Superior temporal gyrus (tissue), 1 donor: ENCODE data around the gene TRIM29.

ENCODE experiments used
- DNase-seq: peaks from one replicate; pipeline ENCODE4 v3.0.0-alpha.2; 2016; ENCODE audit errors: extremely low spot score

The TRIM29 gene

DNA sequence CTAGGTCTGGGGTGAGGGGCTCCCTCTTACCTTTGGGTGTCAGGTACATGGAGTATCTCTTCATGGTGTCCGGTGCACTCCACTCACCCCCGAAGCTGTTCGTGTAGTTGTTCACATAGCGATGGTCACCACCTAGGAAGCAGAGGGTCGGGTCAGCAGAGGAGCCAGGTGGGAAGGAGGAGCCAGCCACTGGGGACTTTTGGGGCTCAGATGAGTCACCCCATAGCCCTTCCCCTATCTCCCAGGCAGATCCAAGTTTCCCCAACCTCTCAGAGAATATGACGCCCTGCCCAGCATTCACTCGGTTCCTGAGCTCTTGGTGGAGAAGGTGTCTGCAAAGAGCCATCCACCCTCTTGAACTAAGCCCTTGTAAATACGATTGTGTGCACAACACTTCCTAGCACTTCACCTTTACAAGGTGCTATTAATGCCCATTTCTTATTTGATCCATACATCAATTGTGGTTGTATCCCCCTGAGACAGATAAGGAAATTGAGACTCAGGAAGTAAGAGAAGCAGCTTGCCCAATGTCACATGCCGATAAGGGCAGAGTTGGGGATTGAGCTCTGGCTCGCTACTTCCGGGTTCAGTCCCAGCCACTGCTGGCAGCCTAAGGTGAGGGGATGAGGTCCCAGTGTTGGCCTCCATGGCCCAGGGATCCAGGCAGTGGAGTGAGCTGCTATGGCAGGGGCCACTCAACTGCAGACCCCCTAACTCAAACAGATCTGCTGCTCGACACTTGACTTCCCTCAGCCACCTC is 14.8 kb downstream of the TRIM29 start:
- no peak for DNase-seq

DNA sequence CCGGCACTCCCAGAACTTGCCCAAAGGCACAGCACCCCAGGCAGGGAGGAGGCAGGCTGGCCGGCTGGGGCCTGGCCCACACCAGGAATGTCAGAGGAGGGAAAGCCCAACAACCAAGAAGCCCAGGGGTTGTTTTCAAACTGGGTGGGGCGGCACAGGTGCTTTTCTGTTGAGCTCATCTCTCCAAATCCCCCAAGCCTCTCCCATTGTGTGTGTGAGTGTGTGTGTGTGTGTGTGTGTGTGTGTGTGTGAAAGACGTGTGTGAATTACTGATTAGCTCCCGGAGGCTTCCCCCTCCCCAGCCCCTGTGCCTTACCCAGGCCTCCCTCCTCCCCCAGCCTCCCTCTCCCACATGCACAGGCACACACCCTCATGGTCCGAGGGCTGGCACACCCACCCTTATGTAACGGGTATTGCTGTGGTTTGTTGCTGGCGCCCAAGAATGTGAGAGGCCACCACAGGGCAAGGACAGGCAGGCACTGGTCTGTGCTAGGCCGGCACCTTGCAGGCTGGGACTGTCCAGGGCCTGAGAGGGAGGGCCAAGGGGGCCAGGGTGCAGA is 15.9 kb downstream of the TRIM29 start:
- no peak for DNase-seq

DNA sequence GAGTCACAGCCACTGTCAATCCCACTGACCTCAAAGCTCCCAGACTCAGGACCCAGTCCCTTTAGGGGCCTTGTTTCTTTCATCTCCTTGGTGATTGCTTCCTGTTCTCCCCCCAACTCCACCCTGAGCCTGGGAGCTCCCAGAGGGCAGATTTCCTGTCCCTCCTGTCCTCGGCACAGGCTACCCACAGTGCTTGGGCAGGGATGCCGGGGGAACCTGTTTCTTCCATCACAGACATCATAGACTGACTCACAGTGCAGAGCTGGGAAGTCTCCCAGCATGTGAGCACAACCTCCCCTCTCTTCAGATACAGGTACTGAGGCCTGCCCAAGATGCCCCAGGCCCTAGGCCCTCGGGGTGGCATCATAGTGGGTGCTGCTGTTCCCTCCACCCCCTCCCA is 16.6 kb downstream of the TRIM29 start:
- no peak for DNase-seq

DNA sequence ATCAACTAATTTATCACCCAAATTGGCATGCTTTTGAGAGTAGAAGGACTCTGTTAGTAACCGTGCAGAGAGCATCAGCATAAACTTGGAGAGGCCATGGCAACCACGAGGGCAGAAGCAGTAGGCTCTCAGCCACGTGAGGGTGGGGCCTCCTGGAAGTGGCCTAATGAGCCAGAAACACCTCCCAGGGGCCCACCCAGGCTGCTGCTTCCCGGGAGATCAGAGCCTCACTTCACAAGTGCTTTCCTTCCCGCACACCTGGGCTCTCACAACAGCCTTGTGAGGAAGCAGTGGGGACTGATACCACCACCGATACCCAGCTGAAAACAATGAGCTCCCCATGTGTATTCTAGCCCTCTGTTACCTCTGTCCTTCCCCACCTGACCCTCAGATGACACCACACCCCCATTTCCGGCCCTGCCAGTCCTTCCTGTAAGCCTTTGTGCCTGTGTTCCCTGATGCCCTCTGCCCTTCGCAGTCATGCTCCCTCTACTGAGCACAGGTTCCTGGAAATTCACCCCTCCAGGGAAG is 17.0 kb downstream of the TRIM29 start:
- DNase-seq: no peak

DNA sequence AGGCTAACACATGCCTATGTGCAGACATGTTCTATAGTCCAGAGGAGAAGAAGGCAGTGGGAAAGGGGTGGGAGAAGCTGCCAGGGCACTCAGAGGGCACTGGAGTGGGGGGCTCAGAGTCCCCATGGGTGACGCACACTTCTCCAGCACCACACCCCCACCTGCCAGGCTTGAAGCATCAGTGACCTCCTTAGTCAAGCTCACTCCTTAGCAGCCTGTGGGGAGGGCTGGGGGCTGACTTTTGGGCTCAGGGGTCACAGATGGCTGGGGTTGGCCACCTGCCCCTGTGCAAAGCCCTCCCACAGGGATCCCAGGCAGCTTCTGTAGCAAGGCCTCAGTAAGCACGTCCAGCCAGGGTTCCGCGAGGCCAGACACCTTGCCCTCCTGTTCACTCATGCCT is 18.8 kb downstream of the TRIM29 start:
- no peak for DNase-seq

DNA sequence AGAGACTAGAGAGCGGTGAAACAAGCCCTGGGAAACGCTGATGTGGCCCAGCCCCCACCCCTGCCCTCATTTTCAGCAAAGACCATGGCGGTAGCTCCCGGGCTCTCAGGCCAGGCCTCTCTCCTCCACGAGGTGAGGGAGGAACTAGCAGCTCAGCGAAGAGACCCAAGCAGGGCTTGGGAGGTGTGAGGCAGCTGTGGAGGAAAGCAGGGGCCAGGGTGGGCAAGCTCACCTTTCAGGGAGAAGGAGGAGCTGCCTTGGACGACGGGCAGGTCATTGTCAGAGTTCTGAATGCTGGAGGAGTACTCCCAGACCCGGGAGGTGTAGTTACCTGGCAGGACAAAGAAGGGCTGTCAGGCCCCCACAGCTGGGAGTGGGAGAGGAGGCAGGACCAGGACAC is 19.9 kb downstream of the TRIM29 start:
- no peak for DNase-seq

DNA sequence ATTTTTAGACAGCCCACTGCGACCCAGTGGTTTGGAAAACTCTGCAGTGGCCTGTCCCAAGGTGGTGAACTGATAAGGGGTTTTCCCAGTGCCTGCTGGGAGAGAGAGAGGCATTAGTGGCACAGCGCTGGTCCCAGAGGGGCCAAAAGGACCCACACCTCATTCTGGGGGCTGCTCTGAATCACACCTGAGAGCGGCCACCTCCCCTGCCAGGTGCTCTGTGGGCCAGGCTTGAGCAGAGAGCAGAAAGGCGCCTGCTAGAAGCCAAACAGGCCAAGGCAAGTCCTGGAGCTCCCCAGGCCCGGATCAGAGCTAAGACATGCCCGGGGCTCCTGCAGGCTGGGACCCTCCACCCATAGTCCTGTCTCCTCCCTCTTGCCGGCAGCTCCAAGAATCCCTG is 20.9 kb downstream of the TRIM29 start:
- DNase-seq: no peak

DNA sequence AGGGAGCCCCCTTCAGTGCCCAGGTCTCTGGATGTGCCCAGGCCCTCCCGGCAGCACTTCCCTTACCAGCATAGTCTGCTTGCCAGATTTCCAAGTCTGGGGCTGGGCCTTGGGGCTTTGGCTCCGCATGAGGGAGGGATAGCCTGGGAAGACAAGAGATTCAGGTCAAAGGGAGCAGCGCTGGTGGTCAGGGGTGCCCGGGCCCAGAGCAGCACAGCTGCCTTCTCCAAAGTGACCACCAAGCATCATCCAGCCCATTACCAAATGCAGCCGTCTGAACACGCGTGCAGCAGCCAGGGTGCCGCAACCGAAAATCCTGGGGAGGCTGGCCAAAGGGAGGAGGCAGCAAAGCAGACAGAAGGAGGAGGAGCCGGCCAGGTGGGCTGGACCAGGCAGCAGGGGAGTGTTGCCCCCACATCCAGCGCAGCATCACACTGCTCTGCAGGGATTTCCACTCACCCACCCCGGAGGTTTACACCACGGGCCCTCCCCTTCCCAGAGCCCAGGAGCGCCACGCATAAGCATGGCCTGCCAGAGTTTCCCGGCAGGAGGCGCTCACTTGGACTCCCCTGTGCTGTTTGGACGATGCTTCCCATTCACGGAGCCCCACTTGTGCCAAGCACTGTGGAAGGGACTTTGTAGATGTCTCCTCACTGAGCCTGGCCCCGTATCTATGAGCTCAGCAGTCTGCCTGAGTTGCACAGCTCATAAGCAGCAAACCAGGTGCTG is 22.5 kb downstream of the TRIM29 start:
- DNase-seq: no peak

DNA sequence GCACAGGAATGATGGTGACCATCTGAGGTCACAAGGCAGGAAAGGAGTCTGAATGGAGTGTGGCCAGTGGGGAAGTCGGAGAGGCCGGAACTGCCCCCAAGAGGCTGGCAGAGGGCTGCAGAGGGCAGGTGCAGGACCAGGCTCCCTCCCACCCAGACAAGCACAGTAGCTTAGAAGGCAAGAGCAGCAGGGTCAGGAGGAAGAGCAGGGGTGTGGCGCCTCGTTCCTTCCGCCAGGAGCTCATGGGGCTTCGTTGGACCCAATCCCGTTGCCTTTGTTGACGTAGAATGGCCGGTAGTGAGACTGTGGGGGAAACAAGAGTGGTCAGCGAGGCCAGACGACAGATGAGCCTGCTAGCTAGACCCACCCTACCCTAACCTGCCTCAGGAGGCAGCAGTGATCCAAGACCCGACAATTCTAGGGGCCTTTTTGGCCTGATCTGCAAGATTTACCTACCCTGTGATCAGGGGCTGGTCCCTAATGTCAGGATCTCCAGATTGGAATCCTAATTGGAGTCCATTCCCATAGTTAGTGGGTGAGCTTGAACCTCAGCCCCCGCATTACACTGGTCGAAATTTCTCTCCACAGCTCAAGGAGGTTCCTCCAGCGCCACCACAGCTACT is 25.6 kb downstream of the TRIM29 start:
- DNase-seq: no peak

DNA sequence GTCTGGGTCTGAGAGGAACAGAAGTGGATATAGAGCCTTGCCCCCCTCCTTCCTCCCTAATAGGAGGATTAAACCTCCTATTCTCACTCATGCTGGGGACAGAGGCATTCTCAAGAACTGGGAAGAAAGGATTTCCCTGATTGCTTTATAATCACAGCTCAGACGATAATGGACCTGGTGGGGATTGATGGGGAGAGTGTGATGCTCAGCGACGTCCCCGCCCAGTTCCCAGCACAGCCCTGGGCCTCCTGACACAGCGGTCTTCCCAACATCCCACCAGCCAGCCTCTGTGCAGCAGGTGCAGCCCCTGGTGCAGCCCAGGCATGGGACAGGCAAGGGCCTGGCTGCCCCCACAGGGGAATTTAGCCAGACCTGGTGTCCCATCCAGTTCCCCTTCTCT is 28.4 kb downstream of the TRIM29 start:
- DNase-seq: no peak

DNA sequence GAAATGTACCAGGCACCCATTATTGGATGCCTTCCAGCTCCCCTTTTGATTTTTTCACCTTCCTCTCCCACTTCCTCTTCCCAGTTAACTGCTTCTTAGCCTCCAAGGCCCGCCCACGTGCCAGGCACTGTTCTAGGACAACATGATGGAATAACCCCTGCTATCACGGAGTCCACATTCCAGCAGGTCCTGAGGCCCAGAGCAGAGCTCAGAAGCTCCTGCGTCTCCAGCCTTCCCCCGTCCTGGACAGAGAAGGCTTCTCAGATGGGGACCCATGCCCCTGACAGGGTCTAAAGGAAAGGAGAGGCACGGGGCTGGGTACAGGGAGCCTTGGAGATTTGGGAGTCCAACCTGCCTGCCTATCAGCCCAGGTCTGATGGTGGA is 29.1 kb downstream of the TRIM29 start:
- no peak for DNase-seq

DNA sequence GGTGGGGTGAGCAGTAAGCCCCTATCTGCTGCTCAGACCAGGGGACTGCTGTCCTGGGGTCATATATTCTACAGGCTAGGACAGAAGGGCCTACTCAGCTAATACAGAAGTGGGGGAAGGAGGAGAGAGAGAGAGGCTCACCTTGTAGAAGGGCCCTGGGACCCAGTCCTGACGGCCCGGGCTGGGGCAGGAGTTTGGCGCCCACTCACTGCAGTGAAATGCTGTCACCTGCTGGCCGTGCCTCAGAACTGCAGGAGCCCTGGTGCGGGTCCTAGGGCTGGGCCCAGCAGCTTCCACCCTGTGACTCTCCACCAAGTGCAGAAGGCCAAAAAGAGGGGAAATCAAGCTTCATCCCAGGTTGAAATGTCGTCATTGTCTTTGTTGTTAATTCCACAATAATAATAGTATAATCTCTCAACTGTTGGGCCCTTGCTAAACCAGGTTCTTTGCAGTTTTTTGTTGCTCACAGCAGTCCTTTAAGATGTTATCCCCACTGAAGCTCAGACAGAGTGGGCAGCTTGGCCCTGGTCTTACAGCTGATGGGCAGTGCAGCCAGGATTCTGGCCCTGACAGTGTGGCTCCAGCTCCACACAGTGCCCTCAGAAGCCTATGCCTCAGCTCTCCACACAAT is 29.6 kb downstream of the TRIM29 start:
- peak; percentile 92 for DNase-seq

DNA sequence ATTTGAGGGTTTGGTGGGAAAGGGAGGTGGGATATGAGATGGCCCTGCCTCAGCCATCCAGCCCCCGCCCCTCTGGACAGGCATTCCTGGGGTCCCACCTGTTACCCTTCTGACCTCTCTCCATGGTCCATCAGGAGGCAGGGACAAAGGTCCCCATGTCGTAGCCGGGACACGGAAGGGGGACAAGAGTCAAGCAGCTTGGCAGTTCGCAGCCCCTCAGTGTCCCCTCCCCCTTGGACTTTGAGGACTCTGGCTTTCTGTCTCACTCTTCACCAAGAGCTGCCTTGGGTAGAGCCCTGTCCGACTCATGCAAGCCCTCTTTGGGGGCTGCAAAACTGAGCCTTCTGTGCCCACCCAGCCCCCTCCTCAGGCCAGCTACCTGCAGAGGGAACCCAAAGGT is 30.2 kb downstream of the TRIM29 start:
- no peak for DNase-seq

DNA sequence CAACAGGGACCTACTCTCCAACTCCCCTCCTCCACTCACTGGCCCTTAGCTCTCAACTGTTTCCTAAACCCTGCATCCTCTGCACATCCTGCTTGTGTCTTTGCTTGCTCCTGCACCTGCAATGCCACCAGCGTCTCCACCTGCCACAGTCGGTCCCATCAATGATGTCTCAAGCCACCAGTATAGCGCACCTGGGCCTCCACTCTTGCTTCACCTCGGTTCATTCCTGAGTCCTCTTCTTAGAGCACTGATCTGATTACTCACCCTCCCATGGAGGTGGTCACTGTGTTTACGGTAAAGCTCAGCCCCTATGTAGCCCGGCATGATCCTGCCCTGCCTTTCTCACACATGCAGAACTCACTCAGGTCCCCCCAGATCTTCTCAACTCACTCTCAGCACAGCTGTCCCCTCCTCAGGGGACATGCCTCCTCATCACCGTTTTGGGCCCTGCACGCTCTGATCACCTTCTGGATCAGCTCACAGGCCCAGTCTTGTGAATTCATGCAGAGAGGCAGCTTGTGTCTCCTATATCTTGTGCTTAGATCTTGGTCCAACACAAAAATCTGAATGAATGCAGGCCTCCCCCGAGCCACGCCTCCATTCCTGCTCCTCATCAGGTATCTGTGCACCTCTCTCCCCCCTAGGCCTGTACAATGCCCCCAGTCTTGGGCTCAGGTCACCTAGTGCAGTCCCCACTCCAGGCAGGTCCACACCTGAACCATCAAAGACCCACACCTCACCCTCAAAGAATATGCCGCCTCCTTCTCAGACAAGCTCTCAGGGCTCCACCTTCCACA is 31.4 kb downstream of the TRIM29 start:
- DNase-seq: no peak

DNA sequence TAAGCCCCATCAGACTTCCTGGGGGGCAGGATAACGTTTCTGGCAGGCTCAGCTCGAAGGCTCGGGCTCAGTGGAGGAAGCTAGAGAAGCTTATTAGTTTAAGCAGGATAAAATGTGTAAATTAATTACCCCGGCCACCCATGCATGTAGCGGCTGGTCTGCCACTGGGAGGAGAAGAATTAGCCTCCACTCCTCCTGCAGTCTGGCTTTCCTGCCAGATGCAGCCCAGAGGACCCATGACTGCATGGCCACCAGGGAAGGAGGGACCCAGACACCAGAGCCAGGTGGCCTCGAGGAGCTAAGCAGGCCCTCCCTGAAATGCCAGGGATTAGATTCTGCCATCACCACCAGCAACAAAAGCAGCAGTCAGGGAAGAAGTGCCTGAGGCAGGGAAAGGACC is 32.3 kb downstream of the TRIM29 start:
- no peak for DNase-seq

DNA sequence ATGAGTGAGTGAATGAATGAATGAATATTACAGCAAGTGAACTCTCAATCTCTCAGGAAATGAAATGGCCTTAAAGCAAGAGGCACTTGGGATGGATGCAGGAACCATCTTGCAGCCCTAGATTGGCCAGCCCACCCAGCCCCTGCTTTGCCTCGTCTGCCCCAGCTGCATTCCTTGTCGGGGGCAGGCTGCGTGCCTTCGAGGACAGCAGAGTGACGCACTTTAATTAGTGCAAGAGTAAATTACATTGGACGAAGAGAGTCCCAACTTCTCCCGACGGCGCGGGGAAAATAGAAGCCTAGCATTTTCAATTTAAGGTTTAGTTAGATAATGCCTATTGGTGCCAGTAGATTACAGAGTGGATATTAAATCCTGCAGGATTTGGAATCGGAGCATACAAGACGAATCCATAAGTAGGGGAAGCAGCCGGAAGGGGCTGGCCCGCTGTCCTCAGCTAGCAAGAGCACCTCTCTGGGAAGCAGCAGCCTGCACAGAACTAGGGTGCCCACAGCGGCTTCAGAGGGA is 33.8 kb downstream of the TRIM29 start:
- DNase-seq: no peak

DNA sequence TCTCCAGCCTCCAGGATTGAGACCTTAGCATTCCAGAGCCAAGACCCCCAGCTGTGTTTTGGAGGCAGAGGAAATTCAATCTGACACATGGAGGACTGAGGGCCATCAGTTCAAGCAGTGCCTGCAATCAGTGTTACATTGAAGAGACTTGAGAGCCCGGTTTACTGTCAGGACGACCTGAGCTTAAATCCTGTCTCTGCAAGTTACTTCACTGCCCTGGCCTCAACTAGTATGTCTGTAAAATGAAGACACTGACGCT is 35.1 kb downstream of the TRIM29 start:
- no peak for DNase-seq

DNA sequence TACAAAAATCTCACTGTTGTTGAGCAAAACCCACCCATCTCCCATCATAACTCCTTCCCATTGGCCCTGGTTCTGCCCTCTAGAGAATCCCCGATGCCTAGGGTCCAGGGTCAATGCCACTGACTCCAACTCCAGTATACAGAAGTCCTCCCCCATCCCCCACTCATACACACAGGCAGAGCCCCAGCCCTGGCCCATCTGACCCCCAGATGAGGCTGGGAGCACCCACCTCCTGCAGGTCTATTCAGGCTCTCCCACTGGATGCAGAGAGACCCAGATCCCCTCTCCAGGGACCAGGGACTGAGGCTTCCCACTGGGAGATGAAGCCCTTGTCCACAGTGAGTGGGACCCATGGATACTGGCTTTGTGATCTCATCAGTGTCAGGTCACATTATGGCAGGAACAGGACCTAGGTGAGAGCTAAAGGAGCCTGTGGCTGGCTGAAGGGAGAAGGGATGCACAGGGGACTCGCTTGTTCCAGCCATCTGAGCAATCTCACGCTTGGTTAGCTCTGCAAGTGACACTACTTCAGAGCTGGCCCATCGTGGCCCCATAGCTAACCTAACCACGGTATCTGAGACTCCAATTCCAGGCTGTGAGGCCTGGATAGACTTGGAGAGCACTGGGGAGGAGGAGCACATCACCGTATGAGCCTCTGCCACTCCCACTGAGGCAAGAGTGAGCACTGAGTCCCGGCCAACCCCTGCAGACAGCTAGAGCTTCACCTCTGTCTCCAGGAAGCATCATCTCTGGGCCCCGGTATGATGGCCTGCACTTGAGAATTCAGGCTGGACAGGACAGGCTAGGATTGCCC is 35.7 kb downstream of the TRIM29 start:
- no peak for DNase-seq

DNA sequence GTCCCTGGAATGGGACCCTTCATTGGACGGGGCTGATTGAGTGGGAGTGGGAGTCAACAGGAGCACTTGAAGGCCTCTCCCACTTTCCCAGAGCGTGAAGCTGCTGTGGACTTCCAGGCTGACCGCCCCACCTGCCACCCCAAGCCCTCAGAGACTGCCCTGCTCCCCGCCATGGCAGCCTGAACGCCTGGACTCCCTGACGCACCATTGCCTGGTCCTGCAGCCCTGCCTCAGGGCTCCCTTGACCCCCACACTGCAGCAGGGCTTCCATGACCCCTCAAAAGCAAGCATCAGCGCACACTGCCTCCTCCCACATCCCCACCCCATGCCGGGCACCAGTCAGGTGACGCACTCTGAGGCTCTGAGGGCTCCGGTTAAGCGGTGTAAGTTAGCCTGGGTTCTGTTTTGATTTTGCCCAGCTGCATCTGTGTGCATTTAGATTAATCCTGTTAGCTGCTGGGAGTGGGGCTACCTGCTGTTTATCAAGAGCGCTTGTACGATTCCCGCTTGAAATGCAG is 39.4 kb downstream of the TRIM29 start:
- DNase-seq: no peak

DNA sequence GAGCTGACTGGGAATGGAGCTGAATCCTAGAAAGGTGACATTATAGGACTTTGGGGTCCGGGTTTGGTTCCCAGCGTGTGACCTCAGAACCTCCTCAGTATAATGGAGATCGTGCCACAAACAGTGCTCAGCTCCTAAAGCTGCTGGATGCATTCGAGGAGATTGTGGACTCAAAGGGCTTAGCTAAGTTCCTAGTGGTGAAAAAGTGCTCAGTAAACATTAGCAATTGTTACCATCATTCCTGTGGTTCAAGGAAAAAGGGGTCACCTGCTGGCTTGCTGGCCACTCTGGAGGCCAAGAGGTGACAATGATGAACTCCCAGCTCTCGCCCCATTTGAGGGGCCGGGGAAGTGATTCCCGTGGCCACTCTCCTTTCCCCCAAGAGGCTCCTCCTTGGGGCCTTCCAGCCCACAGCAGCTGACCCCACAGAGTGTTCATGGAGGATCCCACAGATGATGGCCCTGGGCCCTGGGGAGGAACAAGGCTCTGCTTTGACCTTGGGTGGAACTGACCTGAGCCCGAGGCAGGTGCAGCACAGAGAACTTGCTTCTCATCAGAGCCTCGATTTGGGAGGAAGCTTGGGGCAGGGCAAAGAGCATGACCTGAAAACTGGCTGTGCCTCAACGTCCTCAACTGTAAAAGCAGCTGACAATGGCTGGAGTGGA is 40.1 kb downstream of the TRIM29 start:
- no peak for DNase-seq
